ENCODE data around the gene GPR18.

- TF ChIP-seq CTCF (IDR thresholded peaks at IDR 0.05; ENCODE audit: insufficient read depth, low read depth, low read length) (no peak), EZH2 (IDR thresholded peaks at IDR 0.05; ENCODE audit: insufficient read depth, low read length) (no peak)
Measured at GRCh38 chr13:99218969-99219368, 39.2 kb downstream of the GPR18 start.

Measured in astrocyte (in vitro differentiated cells and primary cell).